Panc1 (cell line): Measurements from ENCODE around the gene MORN4. TPM values are rescaled to one million over a fixed set of nuclear protein-coding genes. Genes with fewer than 3 reads are reported as not detected.

Experiments used
- ATAC-seq: fragments of 200-7000 bp; cut with Tn5 transposase; 2 replicates; pipeline ENCODE4 v1.9.1; 2020; ENCODE audit warnings: mild to moderate bottlenecking, moderate library complexity
- BruUV-seq: library from RNA; stranded (reverse); fragments of 400-500 nt; replicated peaks from 2 replicates; lab custom pipeline; 2021; lab: Mats Ljungman, UMichigan
- CTCF ChIA-PET: fragments of 300-600 bp; sonication (Branson Sonifier 250); formaldehyde crosslinking; loops from one replicate; lab custom pipeline; 2022; ENCODE audit warnings: antibody characterized with exemption; lab: Charles Lee
- POLR2A ChIA-PET: fragments of 300-600 bp; sonication (Branson Sonifier 250); formaldehyde crosslinking; loops from one replicate; lab custom pipeline; 2022; ENCODE audit warnings: antibody characterized with exemption; lab: Charles Lee
- DNase-seq: peaks from one replicate; pipeline ENCODE4 v3.0.0-alpha.2; 2010; ENCODE audit warnings: low read depth, low spot score
- H3K27ac ChIP-seq: 2 replicates; pipeline ENCODE4 v1.5.1; 2011; ENCODE audit warnings: mild to moderate bottlenecking, low read length, inconsistent platforms
- H3K27me3 ChIP-seq: fragments of 200-500 bp; sonication (Bioruptor generic); 2 replicates; pipeline ENCODE4 v1.6.0; 2014; ENCODE audit warnings: low read length, inconsistent platforms; ENCODE audit not compliant: control insufficient read depth, insufficient read depth
- H3K36me3 ChIP-seq: fragments of 200-500 bp; sonication (Bioruptor generic); 2 replicates; pipeline ENCODE4 v1.5.1; 2014; ENCODE audit warnings: inconsistent platforms, mild to moderate bottlenecking, low read length, moderate library complexity; ENCODE audit not compliant: control insufficient read depth, insufficient read depth
- H3K4me1 ChIP-seq: 2 replicates; pipeline ENCODE4 v1.5.1; 2011; ENCODE audit warnings: inconsistent platforms, mild to moderate bottlenecking, low read length, moderate library complexity; ENCODE audit not compliant: control insufficient read depth, insufficient read depth
- H3K4me3 ChIP-seq, 2 experiments: 2 replicates each; pipeline ENCODE4 v1.5.1; 2011 to 2012; ENCODE audit warnings: low read depth in 2 of 2, low read length in 2 of 2, mild to moderate bottlenecking in 2 of 2, inconsistent platforms in 1 of 2, moderate library complexity in 1 of 2
- H3K9me3 ChIP-seq: fragments of 200-500 bp; sonication (Bioruptor generic); 2 replicates; pipeline ENCODE4 v1.5.1; 2014; ENCODE audit warnings: low read depth, mild to moderate bottlenecking, inconsistent platforms, low read length, moderate library complexity; ENCODE audit not compliant: control insufficient read depth, insufficient read depth
- POLR2AphosphoS5 ChIP-seq: IDR thresholded peaks from 2 replicates; pipeline ENCODE4 v1.6.1; 2012; ENCODE audit warnings: mild to moderate bottlenecking, low read depth, low read length, moderate library complexity
- SIN3A ChIP-seq: IDR thresholded peaks from 2 replicates; pipeline ENCODE4 v1.6.1; 2012; ENCODE audit warnings: low read depth, mild to moderate bottlenecking, low read length, moderate library complexity, borderline replicate concordance; ENCODE audit not compliant: insufficient read depth
- TCF7L2 ChIP-seq: IDR thresholded peaks from 2 replicates; pipeline ENCODE4 v1.6.1; 2011; ENCODE audit warnings: mild to moderate bottlenecking, low read depth, low read length, inconsistent platforms
- in situ Hi-C: cut with HindIII; loops from 2 replicates; pipeline ENCODE4 v1.10.0; 2016; ENCODE audit warnings: low sequenced_read_pairs, low pct_unique_long_range_greater_than_20kb
- intact Hi-C: fragments of 100-400 bp; cut with micrococcal nuclease; formaldehyde crosslinking; loops from one replicate; pipeline ENCODE4 v1.10.0; 2022; ENCODE audit not compliant: unreplicated experiment
- total RNA-seq: library from RNA; stranded (reverse); gene quantifications from one replicate; pipeline ENCODE4 v1.2.1, GENCODE V29; 2021; ENCODE audit not compliant: unreplicated experiment
- TF ChIP-seq, protein P1 (sequence below), 2 experiments: IDR thresholded peaks; 2 replicates each; pipeline ENCODE4 v1.6.1; 2011 to 2012; ENCODE audit warnings: low read depth in 2 of 2, control low read depth in 1 of 2, low read length in 1 of 2, mild to moderate bottlenecking in 1 of 2, moderate library complexity in 1 of 2; ENCODE audit not compliant: insufficient read depth in 1 of 2
- TF ChIP-seq, protein P2 (sequence below): fragments of 450-650 bp; IDR thresholded peaks from 2 replicates; pipeline ENCODE4 v1.5.1; 2017; ENCODE audit warnings: mild to moderate bottlenecking

The MORN4 gene
- total RNA-seq, 1 experiment from 2014 or later: 17.9 TPM

GRCh38 chr10:97600616-97601015 lies 32.7 kb downstream of the MORN4 start:
- Histone ChIP-seq H3K9me3 (no peaks in the 10 kb centered on the region), H3K27me3 (no peaks in the 10 kb centered on the region), H3K4me1 (peaks cover 14% of the 10 kb centered on the region; the same call in 1 of the 2 replicates), H3K4me3 (no peak overlapping the region), H3K36me3 (no peaks in the 10 kb centered on the region), H3K27ac (peak overlapping the region; percentile 20; the same call in 1 of the 2 replicates)
- ChIA-PET POLR2A (no interaction called here), CTCF (no interaction called here)
- DNase-seq (no peak), ATAC-seq (no peak)
- BruUV-seq: no TSS peak
- TF ChIP-seq, protein P1, sequence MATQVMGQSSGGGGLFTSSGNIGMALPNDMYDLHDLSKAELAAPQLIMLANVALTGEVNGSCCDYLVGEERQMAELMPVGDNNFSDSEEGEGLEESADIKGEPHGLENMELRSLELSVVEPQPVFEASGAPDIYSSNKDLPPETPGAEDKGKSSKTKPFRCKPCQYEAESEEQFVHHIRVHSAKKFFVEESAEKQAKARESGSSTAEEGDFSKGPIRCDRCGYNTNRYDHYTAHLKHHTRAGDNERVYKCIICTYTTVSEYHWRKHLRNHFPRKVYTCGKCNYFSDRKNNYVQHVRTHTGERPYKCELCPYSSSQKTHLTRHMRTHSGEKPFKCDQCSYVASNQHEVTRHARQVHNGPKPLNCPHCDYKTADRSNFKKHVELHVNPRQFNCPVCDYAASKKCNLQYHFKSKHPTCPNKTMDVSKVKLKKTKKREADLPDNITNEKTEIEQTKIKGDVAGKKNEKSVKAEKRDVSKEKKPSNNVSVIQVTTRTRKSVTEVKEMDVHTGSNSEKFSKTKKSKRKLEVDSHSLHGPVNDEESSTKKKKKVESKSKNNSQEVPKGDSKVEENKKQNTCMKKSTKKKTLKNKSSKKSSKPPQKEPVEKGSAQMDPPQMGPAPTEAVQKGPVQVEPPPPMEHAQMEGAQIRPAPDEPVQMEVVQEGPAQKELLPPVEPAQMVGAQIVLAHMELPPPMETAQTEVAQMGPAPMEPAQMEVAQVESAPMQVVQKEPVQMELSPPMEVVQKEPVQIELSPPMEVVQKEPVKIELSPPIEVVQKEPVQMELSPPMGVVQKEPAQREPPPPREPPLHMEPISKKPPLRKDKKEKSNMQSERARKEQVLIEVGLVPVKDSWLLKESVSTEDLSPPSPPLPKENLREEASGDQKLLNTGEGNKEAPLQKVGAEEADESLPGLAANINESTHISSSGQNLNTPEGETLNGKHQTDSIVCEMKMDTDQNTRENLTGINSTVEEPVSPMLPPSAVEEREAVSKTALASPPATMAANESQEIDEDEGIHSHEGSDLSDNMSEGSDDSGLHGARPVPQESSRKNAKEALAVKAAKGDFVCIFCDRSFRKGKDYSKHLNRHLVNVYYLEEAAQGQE (IDR thresholded peaks at IDR 0.05; ENCODE audit: insufficient read depth in 1 of 2, low read depth in 2 of 2, low read length in 1 of 2): no peak
- TF ChIP-seq POLR2AphosphoS5 (no peak), TCF7L2 (no peak), SIN3A (no peak)
- TF ChIP-seq, protein P2, sequence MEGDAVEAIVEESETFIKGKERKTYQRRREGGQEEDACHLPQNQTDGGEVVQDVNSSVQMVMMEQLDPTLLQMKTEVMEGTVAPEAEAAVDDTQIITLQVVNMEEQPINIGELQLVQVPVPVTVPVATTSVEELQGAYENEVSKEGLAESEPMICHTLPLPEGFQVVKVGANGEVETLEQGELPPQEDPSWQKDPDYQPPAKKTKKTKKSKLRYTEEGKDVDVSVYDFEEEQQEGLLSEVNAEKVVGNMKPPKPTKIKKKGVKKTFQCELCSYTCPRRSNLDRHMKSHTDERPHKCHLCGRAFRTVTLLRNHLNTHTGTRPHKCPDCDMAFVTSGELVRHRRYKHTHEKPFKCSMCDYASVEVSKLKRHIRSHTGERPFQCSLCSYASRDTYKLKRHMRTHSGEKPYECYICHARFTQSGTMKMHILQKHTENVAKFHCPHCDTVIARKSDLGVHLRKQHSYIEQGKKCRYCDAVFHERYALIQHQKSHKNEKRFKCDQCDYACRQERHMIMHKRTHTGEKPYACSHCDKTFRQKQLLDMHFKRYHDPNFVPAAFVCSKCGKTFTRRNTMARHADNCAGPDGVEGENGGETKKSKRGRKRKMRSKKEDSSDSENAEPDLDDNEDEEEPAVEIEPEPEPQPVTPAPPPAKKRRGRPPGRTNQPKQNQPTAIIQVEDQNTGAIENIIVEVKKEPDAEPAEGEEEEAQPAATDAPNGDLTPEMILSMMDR: no peak
- intact Hi-C loops: no loop called here
- in situ Hi-C loops: no loop called here

GRCh38 chr10:97599272-97599619 lies 34.1 kb downstream of the MORN4 start:
- intact Hi-C loops (no loop called here), in situ Hi-C loops (no loop called here)
- DNase-seq: no peak
- ChIA-PET CTCF (no interaction called here), POLR2A (no interaction called here)
- no peaks in the 10 kb centered on the region for H3K36me3 ChIP-seq
- H3K9me3 ChIP-seq: no peaks in the 10 kb centered on the region
- peaks cover 14% of the 10 kb centered on the region; the same call in 1 of the 2 replicates for H3K4me1 ChIP-seq
- TF ChIP-seq, protein P1 (IDR thresholded peaks at IDR 0.05; ENCODE audit: insufficient read depth in 1 of 2, low read depth in 2 of 2, low read length in 1 of 2): no peak
- no peak for TF ChIP-seq SIN3A
- no peak for TF ChIP-seq POLR2AphosphoS5
- TF ChIP-seq, protein P2: no peak
- no peak for TF ChIP-seq TCF7L2
- no peak for ATAC-seq
- no peak overlapping the region for H3K27ac ChIP-seq
- H3K27me3 ChIP-seq: no peaks in the 10 kb centered on the region
- H3K4me3 ChIP-seq: no peak overlapping the region
- no TSS peak for BruUV-seq
